Keratinocyte (primary cell): ENCODE data around the gene ASB4. TPM values are rescaled to one million over a fixed set of nuclear protein-coding genes. Genes with fewer than 3 reads are reported as not detected.

Source experiments
- DNase-seq: peaks from one replicate; pipeline ENCODE4 v3.0.0-alpha.2; 2011; ENCODE audit warnings: low read depth, missing footprints, low spot score
- FAIRE-seq: peaks from 2 replicates; lab custom pipeline; 2011; peaks lifted over from hg19 to GRCh38; lab: Jason Lieb, UNC
- H2AFZ ChIP-seq: 2 replicates; pipeline ENCODE4 v1.6.0; 2012; ENCODE audit warnings: low read length, control low read depth, inconsistent platforms; ENCODE audit not compliant: control insufficient read depth
- H3K27ac ChIP-seq: 2 replicates; pipeline ENCODE4 v1.5.1; 2011; ENCODE audit warnings: low read length; ENCODE audit not compliant: control insufficient read depth, insufficient read depth
- H3K27me3 ChIP-seq: 3 replicates; pipeline ENCODE4 v1.6.0; 2011; ENCODE audit warnings: low read length; ENCODE audit not compliant: control insufficient read depth, insufficient read depth; ENCODE audit errors: extremely low read depth
- H3K36me3 ChIP-seq, 2 experiments: 2 replicates in 1 of 2; 3 replicates in 1 of 2; pipeline ENCODE4 v1.5.1; 2011; ENCODE audit warnings: low read length in 2 of 2, mild to moderate bottlenecking in 1 of 2; ENCODE audit not compliant: control insufficient read depth in 2 of 2, insufficient read depth in 2 of 2; ENCODE audit errors: extremely low read depth in 1 of 2
- H3K4me1 ChIP-seq: 3 replicates; pipeline ENCODE4 v1.5.1; 2011; ENCODE audit warnings: low read length; ENCODE audit not compliant: control insufficient read depth, insufficient read depth; ENCODE audit errors: extremely low read depth
- H3K4me2 ChIP-seq: 3 replicates; pipeline ENCODE4 v1.6.0; 2011; ENCODE audit warnings: low read depth, low read length; ENCODE audit not compliant: control insufficient read depth, insufficient read depth; ENCODE audit errors: extremely low read depth
- H3K4me3 ChIP-seq, 3 experiments: fragments of 200-600 bp in 1 of 3; sonication (generic) in 1 of 3; 2 replicates in 2 of 3; 3 replicates in 1 of 3; pipeline ENCODE4 v1.5.1; 2011 to 2016; ENCODE audit warnings: low read length in 3 of 3, mild to moderate bottlenecking in 3 of 3, control low read depth in 2 of 3, inconsistent platforms in 1 of 3, low read depth in 1 of 3, mixed read lengths in 1 of 3, mixed run types in 1 of 3, moderate library complexity in 1 of 3; ENCODE audit not compliant: control insufficient read depth in 2 of 3, insufficient read depth in 2 of 3; ENCODE audit errors: extremely low read depth in 1 of 3
- H3K79me2 ChIP-seq: 2 replicates; pipeline ENCODE4 v1.6.0; 2012; ENCODE audit warnings: low read length; ENCODE audit not compliant: control insufficient read depth, insufficient read depth
- H3K9ac ChIP-seq: 3 replicates; pipeline ENCODE4 v1.6.0; 2011; ENCODE audit warnings: low read length; ENCODE audit not compliant: control insufficient read depth, insufficient read depth; ENCODE audit errors: extremely low read depth
- H3K9me1 ChIP-seq: 3 replicates; pipeline ENCODE4 v1.6.0; 2011; ENCODE audit warnings: low read length; ENCODE audit not compliant: control insufficient read depth, insufficient read depth; ENCODE audit errors: extremely low read depth
- H3K9me3 ChIP-seq: 2 replicates; pipeline ENCODE4 v1.5.1; 2012; ENCODE audit warnings: low read depth, low read length; ENCODE audit not compliant: control insufficient read depth
- H4K20me1 ChIP-seq: 3 replicates; pipeline ENCODE4 v1.6.0; 2011; ENCODE audit warnings: low read length; ENCODE audit not compliant: control insufficient read depth, insufficient read depth; ENCODE audit errors: extremely low read depth
- CTCF ChIP-seq, 3 experiments: IDR thresholded peaks in 1 of 3; conservative IDR thresholded peaks in 1 of 3; optimal IDR thresholded peaks in 1 of 3; 2 replicates in 2 of 3; 3 replicates in 1 of 3; pipeline versions ENCODE3 to v1.5.1; 2011; ENCODE audit warnings: low read length in 3 of 3, mild to moderate bottlenecking in 3 of 3, moderate library complexity in 2 of 3, control low read depth in 1 of 3, inconsistent platforms in 1 of 3; ENCODE audit not compliant: insufficient read depth in 2 of 3; ENCODE audit errors: extremely low read depth in 1 of 3
- EZH2 ChIP-seq: IDR thresholded peaks from one replicate; pipeline ENCODE4 v1.6.1; 2012; ENCODE audit warnings: inconsistent platforms, mild to moderate bottlenecking, low read length, moderate library complexity
- dilution Hi-C: fragments of 300-500 bp; cut with MboI; formaldehyde crosslinking; loops from one replicate; pipeline ENCODE4 v1.7.0; 2020; ENCODE audit warnings: low sequenced_read_pairs; ENCODE audit not compliant: extremely low pct_ligation_motif_present
- polyA plus RNA-seq, 5 experiments: library from polyadenylated mRNA; depleted of rRNA in 3 of 5; stranded (reverse) in 3 of 5; stranded (forward) in 1 of 5; unstranded in 1 of 5; fragments of >200 nt; gene quantifications; 1 replicate in 1 of 5; 2 replicates in 3 of 5; 3 replicates in 1 of 5; pipeline versions ENCODE4 v1.2.1 to v1.2.3, GENCODE V29; 2011 to 2012; ENCODE audit warnings: missing spikeins in 2 of 5, low read depth in 1 of 5, low replicate concordance in 1 of 5

Gene ASB4
- polyA plus RNA-seq, 1 donor (not counting 4 experiments of a cell fraction or from before 2014, with no cell fraction given): not detected

GRCh38 chr7:95471071-95471470 lies 14.7 kb upstream of the ASB4 start:
- no peaks in the 10 kb centered on the region for H3K4me1 ChIP-seq
- no peaks in the 10 kb centered on the region for H3K9me1 ChIP-seq
- H2AFZ ChIP-seq: no peak overlapping the region
- H3K27me3 ChIP-seq: no peaks in the 10 kb centered on the region
- no peaks in the 10 kb centered on the region for H3K9me3 ChIP-seq
- H3K79me2 ChIP-seq: no peaks in the 10 kb centered on the region
- no peaks in the 10 kb centered on the region for H3K36me3 ChIP-seq
- dilution Hi-C loops: no loop called here
- FAIRE-seq: no peak
- H3K9ac ChIP-seq: no peak overlapping the region
- H3K27ac ChIP-seq: no peak overlapping the region
- no peak overlapping the region for H3K4me2 ChIP-seq
- TF ChIP-seq CTCF (optimal IDR thresholded peaks at IDR 0.05 in 1 of 3, IDR thresholded peaks at IDR 0.05 in 1 of 3, conservative IDR thresholded peaks at IDR 0.05 in 1 of 3; ENCODE audit: extremely low read depth in 1 of 3, insufficient read depth in 2 of 3, low read length in 3 of 3) (no peak), EZH2 (no peak)
- no peaks in the 10 kb centered on the region for H4K20me1 ChIP-seq
- H3K4me3 ChIP-seq: no peak overlapping the region
- DNase-seq: no peak

- Histone ChIP-seq H3K9me1 (no peaks in the 10 kb centered on the region), H3K27me3 (no peaks in the 10 kb centered on the region), H3K9ac (no peak overlapping the region), H4K20me1 (no peaks in the 10 kb centered on the region), H2AFZ (no peak overlapping the region), H3K27ac (no peak overlapping the region), H3K4me3 (no peak overlapping the region), H3K4me1 (no peaks in the 10 kb centered on the region), H3K4me2 (no peak overlapping the region), H3K79me2 (no peaks in the 10 kb centered on the region), H3K36me3 (no peaks in the 10 kb centered on the region), H3K9me3 (no peaks in the 10 kb centered on the region)
- FAIRE-seq (no peak), DNase-seq (no peak)
- no peak for TF ChIP-seq EZH2
- TF ChIP-seq CTCF (optimal IDR thresholded peaks at IDR 0.05 in 1 of 3, IDR thresholded peaks at IDR 0.05 in 1 of 3, conservative IDR thresholded peaks at IDR 0.05 in 1 of 3; ENCODE audit: extremely low read depth in 1 of 3, insufficient read depth in 2 of 3, low read length in 3 of 3): no peak
- dilution Hi-C loops: no loop called here
Measured at GRCh38 chr7:95472581-95473161, 13.1 kb upstream of the ASB4 start.
